GM19240 (cell line): Measurements from ENCODE around the gene SCO1.

Source experiments
- DNase-seq: peaks from one replicate; pipeline ENCODE4 v3.0.0; 2011; ENCODE audit warnings: low spot score; ENCODE audit not compliant: insufficient read length

SCO1 gene

GRCh38 chr17:10653987-10654386 lies 43.3 kb downstream of the SCO1 start:
- DNase-seq: no peak

GRCh38 chr17:10652984-10653659 lies 44.2 kb downstream of the SCO1 start:
- no peak for DNase-seq

GRCh38 chr17:10651927-10652326 lies 45.4 kb downstream of the SCO1 start:
- DNase-seq: no peak

- no peak for DNase-seq
Measured at GRCh38 chr17:10649602-10650001, 47.7 kb downstream of the SCO1 start.

- DNase-seq: no peak
Measured at GRCh38 chr17:10648956-10649355, 48.4 kb downstream of the SCO1 start.

GRCh38 chr17:10648381-10648780 lies 49.0 kb downstream of the SCO1 start:
- no peak for DNase-seq

GRCh38 chr17:10646392-10646990 lies 50.8 kb downstream of the SCO1 start:
- DNase-seq: peak; percentile 38

- no peak for DNase-seq
Measured at GRCh38 chr17:10640475-10640874, 56.9 kb downstream of the SCO1 start.

GRCh38 chr17:10638151-10638550 lies 59.2 kb downstream of the SCO1 start:
- no peak for DNase-seq

- no peak for DNase-seq
Measured at GRCh38 chr17:10635290-10635689, 62.0 kb downstream of the SCO1 start.

GRCh38 chr17:10633738-10634379 lies 63.5 kb downstream of the SCO1 start:
- peak; percentile 57 for DNase-seq

- no peak for DNase-seq
Measured at GRCh38 chr17:10631701-10632100, 65.6 kb downstream of the SCO1 start.

- DNase-seq: no peak
Measured at GRCh38 chr17:10631048-10631700, 66.2 kb downstream of the SCO1 start.

- DNase-seq: no peak
Measured at GRCh38 chr17:10629706-10630105, 67.6 kb downstream of the SCO1 start.

- DNase-seq: no peak
Measured at GRCh38 chr17:10628756-10629155, 68.6 kb downstream of the SCO1 start.

- no peak for DNase-seq
Measured at GRCh38 chr17:10626390-10626789, 70.9 kb downstream of the SCO1 start.

GRCh38 chr17:10624969-10625368 lies 72.4 kb downstream of the SCO1 start:
- DNase-seq: no peak

GRCh38 chr17:10623737-10624338 lies 73.5 kb downstream of the SCO1 start:
- no peak for DNase-seq

- no peak for DNase-seq
Measured at GRCh38 chr17:10622617-10623485, 74.5 kb downstream of the SCO1 start.
